DND-41 (cell line): ENCODE results near the gene RNF152.

Experiments
- ATAC-seq: fragments of 200-7000 bp; cut with Tn5 transposase; 3 replicates; pipeline ENCODE4 v1.9.1; 2021; ENCODE audit warnings: low read depth; ENCODE audit not compliant: insufficient read depth
- DNase-seq: peaks from one replicate; pipeline ENCODE4 v3.0.0-alpha.2; 2020
- H2AFZ ChIP-seq: 2 replicates; pipeline ENCODE4 v1.6.0; 2012; ENCODE audit warnings: low read depth, low read length
- H3K27ac ChIP-seq: 2 replicates; pipeline ENCODE4 v1.5.1; 2012; ENCODE audit warnings: low read length, inconsistent platforms
- H3K27me3 ChIP-seq: fragments of 200-600 bp; sonication (generic); 2 replicates; pipeline ENCODE4 v1.6.0; 2012; ENCODE audit warnings: low read length, mild to moderate bottlenecking, inconsistent platforms; ENCODE audit not compliant: insufficient read depth, poor library complexity
- H3K36me3 ChIP-seq: 2 replicates; pipeline ENCODE4 v1.5.1; 2012; ENCODE audit warnings: low read length, inconsistent platforms; ENCODE audit not compliant: insufficient read depth
- H3K4me1 ChIP-seq: 2 replicates; pipeline ENCODE4 v1.5.1; 2012; ENCODE audit warnings: mild to moderate bottlenecking, low read length; ENCODE audit not compliant: insufficient read depth
- H3K4me2 ChIP-seq: 2 replicates; pipeline ENCODE4 v1.6.0; 2012; ENCODE audit warnings: mild to moderate bottlenecking, moderate library complexity, low read length, inconsistent platforms; ENCODE audit not compliant: insufficient read depth
- H3K4me3 ChIP-seq, 2 experiments: fragments of 200-600 bp in 1 of 2; shearing (Covaris generic) in 1 of 2; 2 replicates each; pipeline ENCODE4 v1.5.1; 2012 to 2016; ENCODE audit warnings: inconsistent platforms in 2 of 2, low read length in 2 of 2, mild to moderate bottlenecking in 2 of 2, low read depth in 1 of 2, moderate library complexity in 1 of 2
- H3K79me2 ChIP-seq: 2 replicates; pipeline ENCODE4 v1.6.0; 2012; ENCODE audit warnings: low read length, inconsistent platforms; ENCODE audit not compliant: insufficient read depth
- H3K9ac ChIP-seq: 2 replicates; pipeline ENCODE4 v1.6.0; 2012; ENCODE audit warnings: low read depth, mild to moderate bottlenecking, inconsistent platforms, low read length, moderate library complexity
- H3K9me3 ChIP-seq: 2 replicates; pipeline ENCODE4 v1.5.1; 2012; ENCODE audit warnings: low read length, moderate library complexity, mild to moderate bottlenecking, inconsistent platforms; ENCODE audit not compliant: insufficient read depth, severe bottlenecking
- H4K20me1 ChIP-seq: 2 replicates; pipeline ENCODE4 v1.6.0; 2012; ENCODE audit warnings: low read length; ENCODE audit not compliant: insufficient read depth
- EZH2 ChIP-seq: IDR thresholded peaks from 3 replicates; pipeline ENCODE4 v1.6.1; 2012; ENCODE audit warnings: borderline replicate concordance, low read depth, mild to moderate bottlenecking, moderate library complexity, low read length, inconsistent platforms; ENCODE audit not compliant: severe bottlenecking
- TF ChIP-seq, protein P1 (sequence below): IDR thresholded peaks from 2 replicates; pipeline ENCODE4 v1.5.1; 2012; ENCODE audit warnings: borderline replicate concordance, low read length, moderate library complexity, mild to moderate bottlenecking; ENCODE audit not compliant: poor library complexity, severe bottlenecking; ENCODE audit errors: extremely low read depth

RNF152 gene

DNA sequence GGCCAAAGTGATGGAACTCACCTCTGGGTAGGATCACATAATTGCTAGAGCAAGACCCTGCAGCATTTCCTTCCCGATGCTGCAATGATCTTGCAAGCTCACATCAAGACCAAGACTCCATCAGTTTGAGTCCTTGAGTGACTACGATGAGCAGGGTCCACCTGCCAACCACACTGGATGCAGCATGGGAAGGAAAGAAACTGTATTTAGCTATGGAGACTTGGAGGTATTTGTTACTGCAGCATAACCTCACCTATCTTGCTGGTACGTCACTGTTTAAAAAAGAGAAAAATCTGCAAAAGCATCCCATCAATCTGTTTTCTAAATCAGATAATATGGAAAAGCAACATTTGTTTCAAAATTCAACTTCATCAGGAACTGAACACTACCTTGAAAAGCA is 2.5 kb downstream of the RNF152 start:
- peaks cover 9% of the 10 kb centered on the region; the same call in 1 of the 2 replicates for H3K79me2 ChIP-seq
- no peak for ATAC-seq
- TF ChIP-seq, protein P1, sequence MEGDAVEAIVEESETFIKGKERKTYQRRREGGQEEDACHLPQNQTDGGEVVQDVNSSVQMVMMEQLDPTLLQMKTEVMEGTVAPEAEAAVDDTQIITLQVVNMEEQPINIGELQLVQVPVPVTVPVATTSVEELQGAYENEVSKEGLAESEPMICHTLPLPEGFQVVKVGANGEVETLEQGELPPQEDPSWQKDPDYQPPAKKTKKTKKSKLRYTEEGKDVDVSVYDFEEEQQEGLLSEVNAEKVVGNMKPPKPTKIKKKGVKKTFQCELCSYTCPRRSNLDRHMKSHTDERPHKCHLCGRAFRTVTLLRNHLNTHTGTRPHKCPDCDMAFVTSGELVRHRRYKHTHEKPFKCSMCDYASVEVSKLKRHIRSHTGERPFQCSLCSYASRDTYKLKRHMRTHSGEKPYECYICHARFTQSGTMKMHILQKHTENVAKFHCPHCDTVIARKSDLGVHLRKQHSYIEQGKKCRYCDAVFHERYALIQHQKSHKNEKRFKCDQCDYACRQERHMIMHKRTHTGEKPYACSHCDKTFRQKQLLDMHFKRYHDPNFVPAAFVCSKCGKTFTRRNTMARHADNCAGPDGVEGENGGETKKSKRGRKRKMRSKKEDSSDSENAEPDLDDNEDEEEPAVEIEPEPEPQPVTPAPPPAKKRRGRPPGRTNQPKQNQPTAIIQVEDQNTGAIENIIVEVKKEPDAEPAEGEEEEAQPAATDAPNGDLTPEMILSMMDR: no peak
- H3K27me3 ChIP-seq: peaks cover 5% of the 10 kb centered on the region
- H3K4me1 ChIP-seq: peaks cover 31% of the 10 kb centered on the region
- H4K20me1 ChIP-seq: peaks cover 3% of the 10 kb centered on the region; the same call in 1 of the 2 replicates
- no peak overlapping the region for H3K9ac ChIP-seq
- H3K27ac ChIP-seq: no peak overlapping the region
- no peak for DNase-seq
- no peak overlapping the region for H3K4me2 ChIP-seq
- no peak overlapping the region for H3K4me3 ChIP-seq
- no peak overlapping the region for H2AFZ ChIP-seq
- H3K36me3 ChIP-seq: peaks cover 7% of the 10 kb centered on the region
- no peaks in the 10 kb centered on the region for H3K9me3 ChIP-seq

DNA sequence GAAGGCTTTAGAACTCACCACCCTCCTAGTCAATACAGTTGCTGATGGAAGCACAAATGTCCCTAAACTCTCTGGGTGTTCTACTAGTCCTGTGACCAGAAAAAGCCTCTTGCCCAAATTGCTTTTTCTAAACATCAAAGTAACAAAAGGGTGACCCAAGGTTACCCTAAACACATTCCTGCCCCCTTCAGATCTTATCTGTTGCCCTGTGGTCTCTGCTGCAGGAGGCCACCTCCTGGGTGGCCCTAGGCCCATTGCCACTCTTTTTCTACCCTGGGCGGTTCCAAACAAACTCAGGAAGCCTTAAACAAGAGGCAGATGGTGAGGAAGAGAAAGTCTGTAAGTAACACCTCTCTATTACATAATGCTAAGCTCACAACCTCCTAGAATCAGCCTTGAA is 3.3 kb downstream of the RNF152 start:
- Histone ChIP-seq H3K79me2 (peaks cover 9% of the 10 kb centered on the region; the same call in 1 of the 2 replicates), H3K4me3 (no peak overlapping the region), H3K9ac (no peak overlapping the region), H3K27ac (no peak overlapping the region; the same call in 1 of the 2 replicates), H3K27me3 (peaks cover 5% of the 10 kb centered on the region), H3K9me3 (no peaks in the 10 kb centered on the region), H3K4me2 (no peak overlapping the region), H3K36me3 (peaks cover 7% of the 10 kb centered on the region), H2AFZ (no peak overlapping the region), H4K20me1 (peaks cover 3% of the 10 kb centered on the region; the same call in 1 of the 2 replicates), H3K4me1 (peaks cover 25% of the 10 kb centered on the region)
- TF ChIP-seq, protein P1: no peak
- no peak for TF ChIP-seq EZH2
- no peak for ATAC-seq
- DNase-seq: no peak

DNA sequence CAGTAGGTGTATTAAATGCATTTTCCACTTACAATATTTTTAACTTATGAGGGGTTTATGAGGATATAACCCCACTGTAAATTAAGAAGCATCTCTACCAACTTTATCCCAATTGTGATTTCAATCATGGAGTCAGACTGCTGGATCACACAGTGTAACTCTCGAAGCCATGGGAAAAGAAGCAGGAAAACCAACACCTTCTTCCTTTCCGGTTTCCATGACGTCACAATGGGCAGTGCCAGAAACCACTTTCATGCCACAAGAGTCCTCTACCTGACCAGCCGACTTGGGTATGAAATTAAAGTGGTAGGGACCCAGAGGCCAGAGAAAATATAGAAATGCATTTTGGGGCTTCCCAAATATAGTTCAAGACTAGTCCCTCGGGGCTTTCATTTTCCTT is 4.2 kb downstream of the RNF152 start:
- Histone ChIP-seq H3K27ac (no peak overlapping the region), H3K4me2 (no peak overlapping the region), H3K36me3 (peaks cover 7% of the 10 kb centered on the region; the same call in 1 of the 2 replicates), H3K4me3 (no peak overlapping the region), H4K20me1 (peaks cover 3% of the 10 kb centered on the region; the same call in 1 of the 2 replicates), H3K9me3 (no peaks in the 10 kb centered on the region), H2AFZ (no peak overlapping the region), H3K27me3 (peaks cover 5% of the 10 kb centered on the region), H3K4me1 (peaks cover 23% of the 10 kb centered on the region), H3K79me2 (peaks cover 9% of the 10 kb centered on the region; the same call in 1 of the 2 replicates), H3K9ac (no peak overlapping the region)
- DNase-seq: no peak
- no peak for ATAC-seq
- TF ChIP-seq EZH2: no peak
- TF ChIP-seq, protein P1: no peak

DNA sequence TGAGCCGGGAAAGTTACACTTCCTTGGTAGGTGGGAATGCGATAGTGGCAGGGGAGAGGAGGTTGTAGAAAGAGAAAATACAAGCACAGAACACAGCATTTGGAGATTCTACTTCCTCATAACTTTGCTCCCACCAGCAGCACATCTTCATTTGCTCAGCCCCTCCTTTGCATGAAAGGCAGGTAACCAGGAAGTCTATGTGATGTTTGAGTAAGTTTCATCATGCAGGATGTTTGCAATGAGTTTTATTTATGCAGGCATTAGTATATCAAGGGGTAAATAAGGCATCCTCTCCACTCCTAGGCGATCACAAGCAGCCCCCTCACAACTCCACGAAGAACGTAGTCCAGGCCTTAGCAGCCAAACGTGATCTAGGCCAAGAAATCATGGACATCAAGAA is 5.0 kb downstream of the RNF152 start:
- no peaks in the 10 kb centered on the region for H3K27me3 ChIP-seq
- H3K4me2 ChIP-seq: no peak overlapping the region
- ATAC-seq: no peak
- H3K36me3 ChIP-seq: peaks cover 7% of the 10 kb centered on the region; the same call in 1 of the 2 replicates
- H3K27ac ChIP-seq: no peak overlapping the region
- no peak overlapping the region for H2AFZ ChIP-seq
- no peak for TF ChIP-seq EZH2
- peaks cover 16% of the 10 kb centered on the region; the same call in 1 of the 2 replicates for H3K4me1 ChIP-seq
- DNase-seq: no peak
- no peaks in the 10 kb centered on the region for H4K20me1 ChIP-seq
- H3K9ac ChIP-seq: no peak overlapping the region
- 0 out of 2 replicates have a peak, but pooled peaks cover 3% of the 10 kb centered on the region for H3K79me2 ChIP-seq
- no peak overlapping the region for H3K4me3 ChIP-seq
- H3K9me3 ChIP-seq: no peaks in the 10 kb centered on the region
